ENCODE measurements around the gene RAD51D.

Gene RAD51D

DNA sequence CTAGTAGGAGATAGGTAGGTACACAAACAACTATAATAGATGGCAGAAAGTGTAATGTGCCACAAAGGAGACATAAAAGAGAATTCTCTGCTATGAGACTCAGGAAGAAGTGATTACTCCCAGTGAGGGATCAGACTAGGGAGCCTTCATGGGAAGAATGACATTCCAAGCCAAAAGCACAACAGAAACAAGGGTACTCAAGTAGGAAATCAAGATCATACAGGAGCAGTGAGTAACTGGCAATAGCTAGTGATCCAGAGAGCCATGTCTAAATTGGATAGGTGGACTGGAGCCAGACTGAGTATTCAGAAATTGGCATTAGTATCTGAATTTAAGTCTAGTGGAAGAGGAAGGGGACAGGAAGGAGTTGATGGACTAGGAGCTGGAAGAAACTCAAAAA, 66.9 kb downstream of the RAD51D start:
- TF ChIP-seq POLR2A (IDR thresholded peaks at IDR 0.05; ENCODE audit: extremely low read depth, insufficient read length), result no peak
- no peak for TF ChIP-seq CTCF (IDR thresholded peaks at IDR 0.05; ENCODE audit: low read depth, low read length)
- TF ChIP-seq MYC (IDR thresholded peaks at IDR 0.05; ENCODE audit: low read depth, low read length), result no peak
- TF ChIP-seq MAX (IDR thresholded peaks at IDR 0.05; ENCODE audit: low read depth, low read length), result no peak
- no peak overlapping the region for H3K4me3 ChIP-seq (ENCODE audit: low read depth, low read length)
- no peak for DNase-seq (ENCODE audit: low read depth)

DNA sequence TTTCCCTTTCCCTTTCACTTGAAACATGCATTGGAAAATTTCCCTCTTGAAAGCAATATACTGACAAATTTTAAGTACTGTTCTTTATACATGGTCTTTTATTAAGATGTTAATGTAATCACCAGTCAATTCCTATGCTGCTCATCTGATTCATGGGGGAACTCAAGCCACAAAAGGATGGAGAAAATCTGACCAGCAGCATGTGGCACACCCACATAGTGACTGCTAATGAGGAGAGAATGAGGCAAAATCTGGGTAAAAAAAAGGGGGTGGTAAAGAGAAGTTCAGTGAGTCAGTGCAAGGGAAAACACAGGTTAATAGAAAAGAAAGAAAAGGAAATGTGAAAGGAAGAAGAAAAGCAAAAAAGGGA, 67.4 kb downstream of the RAD51D start:
- TF ChIP-seq POLR2A (IDR thresholded peaks at IDR 0.05; ENCODE audit: extremely low read depth, insufficient read length) (no peak), CTCF (IDR thresholded peaks at IDR 0.05; ENCODE audit: low read depth, low read length) (no peak), MYC (IDR thresholded peaks at IDR 0.05; ENCODE audit: low read depth, low read length) (no peak), MAX (IDR thresholded peaks at IDR 0.05; ENCODE audit: low read depth, low read length) (no peak)
- peak overlapping the region; percentile 55 for H3K4me3 ChIP-seq (ENCODE audit: low read depth, low read length)
- DNase-seq (ENCODE audit: low read depth), result peak; percentile 45

DNA sequence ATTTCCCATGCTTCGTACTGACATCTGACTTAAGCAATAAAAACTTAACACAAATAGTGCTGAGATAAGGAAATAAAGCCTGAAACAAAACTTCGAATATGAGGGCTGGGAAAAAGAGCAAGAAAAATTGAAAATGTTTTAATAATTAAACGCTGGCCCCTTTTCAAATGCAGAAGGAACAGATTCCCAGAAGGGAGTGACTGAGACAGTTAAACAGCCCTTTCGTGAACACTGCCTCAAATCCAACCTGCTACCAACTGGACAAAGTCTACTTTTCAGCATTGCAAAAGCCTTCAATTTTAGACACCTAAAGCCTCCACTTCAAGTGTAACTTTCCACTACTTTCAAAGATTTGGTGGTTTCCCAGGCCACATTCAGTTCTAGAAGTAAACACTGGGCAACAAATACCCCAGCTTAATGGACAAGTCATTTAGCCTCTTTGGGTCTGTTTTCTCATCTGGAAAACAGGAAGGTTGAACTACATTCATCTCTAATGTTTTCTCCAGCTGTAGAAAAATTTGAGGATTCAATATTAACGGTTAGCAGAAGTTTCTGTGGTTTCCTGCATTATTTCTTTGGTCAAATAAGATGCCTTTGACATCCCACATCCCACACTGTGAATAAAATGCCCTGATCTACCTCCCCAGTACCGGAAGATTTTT, 68.0 kb downstream of the RAD51D start:
- DNase-seq (ENCODE audit: low read depth), result peak; percentile 59
- TF ChIP-seq POLR2A (IDR thresholded peaks at IDR 0.05; ENCODE audit: extremely low read depth, insufficient read length) (no peak), MYC (IDR thresholded peaks at IDR 0.05; ENCODE audit: low read depth, low read length) (no peak), MAX (IDR thresholded peaks at IDR 0.05; ENCODE audit: low read depth, low read length) (no peak), CTCF (IDR thresholded peaks at IDR 0.05; ENCODE audit: low read depth, low read length) (no peak)
- H3K4me3 ChIP-seq (ENCODE audit: low read depth, low read length), result peak overlapping the region; percentile 55

- DNase-seq (ENCODE audit: low read depth), result peak; percentile 90
- no peak for TF ChIP-seq CTCF (IDR thresholded peaks at IDR 0.05; ENCODE audit: low read depth, low read length)
- TF ChIP-seq MYC (IDR thresholded peaks at IDR 0.05; ENCODE audit: low read depth, low read length), result peak; percentile 85
- peak; percentile 36 for TF ChIP-seq POLR2A (IDR thresholded peaks at IDR 0.05; ENCODE audit: extremely low read depth, insufficient read length)
- peak; percentile 88 for TF ChIP-seq MAX (IDR thresholded peaks at IDR 0.05; ENCODE audit: low read depth, low read length)
- peak overlapping the region; percentile 55 for H3K4me3 ChIP-seq (ENCODE audit: low read depth, low read length)
Measured at GRCh38 chr17:35051183-35051578, 68.5 kb downstream of the RAD51D start.

DNA sequence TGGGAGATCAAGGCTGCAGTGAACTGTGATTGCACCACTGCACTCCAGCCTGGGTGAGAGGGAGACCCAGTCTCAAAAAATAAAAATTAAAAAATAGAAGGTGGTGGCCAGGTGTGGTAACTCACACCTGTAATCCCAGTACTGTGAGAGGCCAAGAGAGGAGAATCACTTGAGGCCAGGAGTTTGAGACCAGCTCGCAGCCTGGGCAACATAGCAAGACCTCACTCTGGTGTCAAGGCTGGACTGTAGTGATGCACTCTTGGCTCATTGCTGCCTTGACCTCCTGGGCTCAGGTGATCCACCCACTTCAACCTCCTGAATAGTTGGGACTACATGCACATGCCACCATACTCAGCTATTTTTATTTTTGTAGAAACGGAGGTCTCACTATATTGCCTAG, 69.5 kb downstream of the RAD51D start:
- DNase-seq (ENCODE audit: low read depth), result no peak
- H3K4me3 ChIP-seq (ENCODE audit: low read depth, low read length), result no peak overlapping the region
- no peak for TF ChIP-seq MYC (IDR thresholded peaks at IDR 0.05; ENCODE audit: low read depth, low read length)
- no peak for TF ChIP-seq POLR2A (IDR thresholded peaks at IDR 0.05; ENCODE audit: extremely low read depth, insufficient read length)
- TF ChIP-seq MAX (IDR thresholded peaks at IDR 0.05; ENCODE audit: low read depth, low read length), result no peak
- TF ChIP-seq CTCF (IDR thresholded peaks at IDR 0.05; ENCODE audit: low read depth, low read length), result no peak

Measured in NB4 (cell line).